Spleen (tissue), 7 donors: Measurements from ENCODE around the gene RELA.

Experiments used
- POLR2A ChIP-seq, 3 donors: fragments of 450-650 bp; IDR thresholded peaks; one replicate each; pipeline ENCODE4 v1.5.1; 2017; ENCODE audit warnings: antibody characterized with exemption in 3 of 3, mild to moderate bottlenecking in 1 of 3
- TF ChIP-seq, protein P1 (sequence below), 11 experiments: fragments of 200-600 bp in 7 of 11; fragments of 450-650 bp in 4 of 11; sonication (generic) in 4 of 11; IDR thresholded peaks in 8 of 11; conservative IDR thresholded peaks in 3 of 11; 1 replicate in 7 of 11; 2 replicates in 4 of 11; pipeline versions ENCODE4 v1.4.0 to v1.8.0; 2016 to 2021; ENCODE audit warnings: antibody characterized with exemption in 11 of 11, inconsistent platforms in 4 of 11, mild to moderate bottlenecking in 1 of 11
- donor health status: DM: no; HTN: no; CAD: no; lungs with moderate emphysema.
- donor health status: DM: no; HTN: no; CAD: no.
- donor health status: DM: no; HTN: no; CAD: no.

DNA sequence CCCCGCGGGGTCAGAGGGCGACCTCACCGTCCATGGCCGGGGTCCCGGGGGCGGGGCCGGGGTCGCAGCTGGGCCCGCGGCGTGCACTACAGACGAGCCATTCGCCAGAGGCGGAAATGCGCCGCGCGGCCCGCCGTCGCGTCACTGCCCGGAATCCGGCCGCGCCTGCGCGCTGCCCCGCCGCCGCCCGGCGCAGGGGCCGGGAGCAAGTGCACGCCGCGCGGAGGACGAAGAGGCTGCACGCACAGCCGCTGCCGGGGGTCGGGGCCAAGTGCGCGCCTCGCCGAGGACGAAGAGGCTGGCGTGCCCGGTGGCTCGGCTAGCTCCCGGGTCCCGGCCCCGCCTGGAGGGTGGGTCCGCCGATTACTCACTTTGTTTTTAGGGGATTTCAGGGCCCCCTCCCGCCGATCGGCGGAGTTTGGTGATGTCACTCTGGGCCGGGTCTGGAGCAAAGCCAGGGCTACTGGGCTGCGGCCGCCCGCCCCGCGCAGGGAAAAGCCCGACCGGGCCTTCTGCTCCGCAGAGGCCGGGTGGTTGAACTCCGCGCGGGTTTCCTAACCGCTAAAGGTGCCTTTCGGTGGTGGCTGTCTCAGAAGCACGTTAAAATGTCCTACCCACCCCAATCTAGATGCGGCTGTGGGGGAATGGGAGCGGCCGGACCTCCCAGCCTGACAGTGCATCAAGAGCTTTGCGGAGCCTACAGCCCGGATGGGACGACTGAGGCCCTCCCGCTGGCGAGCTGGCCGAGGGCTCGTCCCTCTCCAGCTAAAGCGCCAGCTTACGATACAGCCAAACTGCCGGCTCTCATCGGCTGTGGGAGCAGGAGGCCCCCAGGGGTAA, at the start of gene RELA:
- peak in 2 of 3 donors; percentile 44 to 82 for TF ChIP-seq POLR2A (IDR thresholded peaks at IDR 0.05)
- TF ChIP-seq, protein P1, sequence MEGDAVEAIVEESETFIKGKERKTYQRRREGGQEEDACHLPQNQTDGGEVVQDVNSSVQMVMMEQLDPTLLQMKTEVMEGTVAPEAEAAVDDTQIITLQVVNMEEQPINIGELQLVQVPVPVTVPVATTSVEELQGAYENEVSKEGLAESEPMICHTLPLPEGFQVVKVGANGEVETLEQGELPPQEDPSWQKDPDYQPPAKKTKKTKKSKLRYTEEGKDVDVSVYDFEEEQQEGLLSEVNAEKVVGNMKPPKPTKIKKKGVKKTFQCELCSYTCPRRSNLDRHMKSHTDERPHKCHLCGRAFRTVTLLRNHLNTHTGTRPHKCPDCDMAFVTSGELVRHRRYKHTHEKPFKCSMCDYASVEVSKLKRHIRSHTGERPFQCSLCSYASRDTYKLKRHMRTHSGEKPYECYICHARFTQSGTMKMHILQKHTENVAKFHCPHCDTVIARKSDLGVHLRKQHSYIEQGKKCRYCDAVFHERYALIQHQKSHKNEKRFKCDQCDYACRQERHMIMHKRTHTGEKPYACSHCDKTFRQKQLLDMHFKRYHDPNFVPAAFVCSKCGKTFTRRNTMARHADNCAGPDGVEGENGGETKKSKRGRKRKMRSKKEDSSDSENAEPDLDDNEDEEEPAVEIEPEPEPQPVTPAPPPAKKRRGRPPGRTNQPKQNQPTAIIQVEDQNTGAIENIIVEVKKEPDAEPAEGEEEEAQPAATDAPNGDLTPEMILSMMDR (IDR thresholded peaks at IDR 0.05 in 8 of 11, conservative IDR thresholded peaks at IDR 0.05 in 3 of 11) = peak in 4 of 11 experiments; percentile 15 to 53 (median 33)
